HG03039 (cell line): ENCODE results near the gene ADISSP.
A peak's percentile ranks its signal among the peaks of the same experiment; 100 is the strongest.
"Not testable (repeated sequence)": the region's sequence is repeated elsewhere in the genome, so short reads cannot be mapped to it uniquely, and the experiment has no call there.

ENCODE experiments used
- ATAC-seq: cut with Tn5 transposase; IDR thresholded peaks from one replicate; pipeline ENCODE4 v1.9.1; 2021; ENCODE audit warnings: mild to moderate bottlenecking, moderate library complexity; ENCODE audit not compliant: unreplicated experiment

ADISSP gene

GRCh38 chr20:3797592-3798372 is 30.2 kb upstream of the ADISSP start:
- ATAC-seq, result no peak

- ATAC-seq, result no peak
Measured at GRCh38 chr20:3797226-3797545, 29.6 kb upstream of the ADISSP start.

- ATAC-seq, result no peak
Measured at GRCh38 chr20:3796477-3797225, 29.1 kb upstream of the ADISSP start.

- ATAC-seq, result peak; percentile 52
Measured at GRCh38 chr20:3795511-3796468, 28.2 kb upstream of the ADISSP start, which contains the start of gene CDC25B. Gene CDC25B (plus strand): TSS chr20:3796310. CDS start chr20:3796532, 222 bp downstream.

GRCh38 chr20:3794701-3795420 is 27.3 kb upstream of the ADISSP start:
- ATAC-seq, result no peak

- ATAC-seq, result not testable (repeated sequence)
Measured at GRCh38 chr20:3794168-3794567, 26.6 kb upstream of the ADISSP start.

GRCh38 chr20:3789201-3789600 is 21.6 kb upstream of the ADISSP start:
- not testable (repeated sequence) for ATAC-seq

- no peak for ATAC-seq
Measured at GRCh38 chr20:3788685-3789155, 21.2 kb upstream of the ADISSP start.

- ATAC-seq, result no peak
Measured at GRCh38 chr20:3787324-3788014, 19.9 kb upstream of the ADISSP start.

- ATAC-seq, result peak; percentile 76
Measured at GRCh38 chr20:3786665-3787323, 19.2 kb upstream of the ADISSP start, which contains the start of gene CENPB. Gene CENPB (minus strand): TSS chr20:3786740. CDS start chr20:3786483, 257 bp downstream.

- peak; percentile 1 for ATAC-seq
Measured at GRCh38 chr20:3786126-3786484, 18.6 kb upstream of the ADISSP start.

GRCh38 chr20:3785240-3786125 is 17.9 kb upstream of the ADISSP start:
- ATAC-seq, result no peak

- ATAC-seq, result no peak
Measured at GRCh38 chr20:3784863-3785239, 17.3 kb upstream of the ADISSP start.

- ATAC-seq, result no peak
Measured at GRCh38 chr20:3784216-3784853, 16.8 kb upstream of the ADISSP start.

GRCh38 chr20:3783511-3784195 is 16.1 kb upstream of the ADISSP start:
- ATAC-seq, result no peak

- ATAC-seq, result no peak
Measured at GRCh38 chr20:3783068-3783489, 15.5 kb upstream of the ADISSP start.

GRCh38 chr20:3782597-3782996 is 15.0 kb upstream of the ADISSP start:
- no peak for ATAC-seq
